ENCODE results near the gene CDR2L. TPM values are rescaled to one million over a fixed set of nuclear protein-coding genes. Genes with fewer than 3 reads are reported as not detected.

Gene CDR2L
- polyA plus RNA-seq, 1 of the 3 experiments (the other 2 are of a cell fraction) = 21.2 TPM

GRCh38 chr17:74947041-74947754 is 40.2 kb upstream of the CDR2L start:
- no peak overlapping the region for H3K9ac ChIP-seq
- ChIA-PET POLR2A (no interaction called here), CTCF (interaction anchor here (1.3 to 10.7 kb wide), 5 partner anchors 11 to 22 kb away, joined by 3 to 104 read pairs (median 5); partner anchors contain the start of genes OTOP2 and USH1G)
- H3K9me3 ChIP-seq = no peaks in the 10 kb centered on the region
- H3K4me1 ChIP-seq (ENCODE audit: control insufficient read depth in 1 of 2, insufficient read depth in 2 of 2, low read depth in 1 of 2, low read length in 1 of 2) = no peaks in the 10 kb centered on the region
- no peak overlapping the region for H2AFZ ChIP-seq (ENCODE audit: low read depth)
- no peaks in the 10 kb centered on the region for H4K20me1 ChIP-seq (ENCODE audit: insufficient read depth)
- no peak for DNase-seq
- H3K27me3 ChIP-seq (ENCODE audit: insufficient read depth) = peaks cover 77% of the 10 kb centered on the region
- no peaks in the 10 kb centered on the region for H3K79me2 ChIP-seq (ENCODE audit: insufficient read depth)
- no peaks in the 10 kb centered on the region for H3K9me2 ChIP-seq
- H3F3A ChIP-seq (replicated peaks; ENCODE audit: insufficient read depth) = no peaks in the 10 kb centered on the region
- WGBS (ENCODE audit: low lambda C conversion rate) = 68% methylated on average over 13 of the region's 17 CpGs
- TF ChIP-seq TAF1 (IDR thresholded peaks at IDR 0.05; ENCODE audit: borderline replicate concordance, low read depth, low read length) (no peak), RCOR1 (IDR thresholded peaks at IDR 0.05; ENCODE audit: low read length) (no peak), GABPA (IDR thresholded peaks at IDR 0.05; ENCODE audit: low read depth) (no peak)
- TF ChIP-seq, protein P1, sequence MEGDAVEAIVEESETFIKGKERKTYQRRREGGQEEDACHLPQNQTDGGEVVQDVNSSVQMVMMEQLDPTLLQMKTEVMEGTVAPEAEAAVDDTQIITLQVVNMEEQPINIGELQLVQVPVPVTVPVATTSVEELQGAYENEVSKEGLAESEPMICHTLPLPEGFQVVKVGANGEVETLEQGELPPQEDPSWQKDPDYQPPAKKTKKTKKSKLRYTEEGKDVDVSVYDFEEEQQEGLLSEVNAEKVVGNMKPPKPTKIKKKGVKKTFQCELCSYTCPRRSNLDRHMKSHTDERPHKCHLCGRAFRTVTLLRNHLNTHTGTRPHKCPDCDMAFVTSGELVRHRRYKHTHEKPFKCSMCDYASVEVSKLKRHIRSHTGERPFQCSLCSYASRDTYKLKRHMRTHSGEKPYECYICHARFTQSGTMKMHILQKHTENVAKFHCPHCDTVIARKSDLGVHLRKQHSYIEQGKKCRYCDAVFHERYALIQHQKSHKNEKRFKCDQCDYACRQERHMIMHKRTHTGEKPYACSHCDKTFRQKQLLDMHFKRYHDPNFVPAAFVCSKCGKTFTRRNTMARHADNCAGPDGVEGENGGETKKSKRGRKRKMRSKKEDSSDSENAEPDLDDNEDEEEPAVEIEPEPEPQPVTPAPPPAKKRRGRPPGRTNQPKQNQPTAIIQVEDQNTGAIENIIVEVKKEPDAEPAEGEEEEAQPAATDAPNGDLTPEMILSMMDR (IDR thresholded peaks at IDR 0.05) = no peak
- H3K36me3 ChIP-seq (replicated peaks in 1 of 2; ENCODE audit: control insufficient read depth in 1 of 2, insufficient read depth in 2 of 2, low read length in 1 of 2) = no peaks in the 10 kb centered on the region
- H3K4me2 ChIP-seq = no peak overlapping the region
- no peak overlapping the region for H3K4me3 ChIP-seq (ENCODE audit: low read depth in 2 of 2, low read length in 1 of 2)
- H3K27ac ChIP-seq (ENCODE audit: low read depth in 2 of 2, low read length in 1 of 2) = no peak overlapping the region

DNA sequence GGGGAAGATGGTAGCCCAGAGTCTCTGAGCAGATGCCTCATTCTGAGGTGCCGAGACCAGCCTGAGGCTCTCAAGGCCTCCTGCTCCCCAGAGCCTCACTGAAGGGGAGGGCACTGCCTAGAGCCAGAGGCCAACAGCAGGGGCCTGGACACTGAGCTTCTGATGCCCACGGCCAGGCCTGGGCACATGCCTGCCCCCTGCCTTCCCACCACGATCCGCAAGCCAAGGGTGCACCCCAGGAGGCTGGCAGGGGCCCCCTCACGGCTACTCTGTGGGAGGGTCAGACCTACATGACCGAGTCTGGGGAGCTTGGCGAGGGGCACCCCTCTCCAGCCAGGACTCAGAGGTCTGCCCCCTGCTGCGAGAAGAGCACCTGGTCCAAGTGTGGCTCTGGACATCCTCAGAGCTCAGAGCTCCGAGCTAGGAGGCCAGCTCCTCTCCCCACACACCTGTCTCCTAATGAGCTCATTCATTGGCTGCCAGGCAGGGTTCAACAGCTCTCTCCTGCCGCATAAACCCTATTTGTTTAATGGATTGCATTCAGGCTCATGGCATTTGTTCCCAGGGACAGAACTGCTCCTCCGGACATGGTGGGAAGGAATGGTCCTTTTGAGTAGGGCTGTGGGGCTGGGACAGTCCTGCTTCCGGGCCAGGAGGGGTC is 37.8 kb upstream of the CDR2L start:
- POLR2A ChIA-PET = interaction anchor here (1.2 to 2.5 kb wide), 3 partner anchors 8 to 13 kb away, joined by 3 to 5 read pairs (median 5); no protein-coding TSS in a partner anchor

More for the DNA sequence above, 37.8 kb upstream of the CDR2L start:
- Histone ChIP-seq H3K27me3 (ENCODE audit: insufficient read depth) (peaks cover 59% of the 10 kb centered on the region), H3K4me2 (no peak overlapping the region), H4K20me1 (ENCODE audit: insufficient read depth) (no peaks in the 10 kb centered on the region), H3K9me3 (no peaks in the 10 kb centered on the region), H3K4me3 (ENCODE audit: low read depth in 2 of 2, low read length in 1 of 2) (no peak overlapping the region), H3F3A (replicated peaks; ENCODE audit: insufficient read depth) (no peaks in the 10 kb centered on the region), H3K79me2 (ENCODE audit: insufficient read depth) (no peaks in the 10 kb centered on the region), H3K36me3 (replicated peaks in 1 of 2; ENCODE audit: control insufficient read depth in 1 of 2, insufficient read depth in 2 of 2, low read length in 1 of 2) (no peaks in the 10 kb centered on the region), H3K27ac (ENCODE audit: low read depth in 2 of 2, low read length in 1 of 2) (no peak overlapping the region), H2AFZ (ENCODE audit: low read depth) (no peak overlapping the region), H3K9ac (no peak overlapping the region), H3K9me2 (no peaks in the 10 kb centered on the region), H3K4me1 (ENCODE audit: control insufficient read depth in 1 of 2, insufficient read depth in 2 of 2, low read depth in 1 of 2, low read length in 1 of 2) (no peaks in the 10 kb centered on the region)
- TF ChIP-seq RXRA (IDR thresholded peaks at IDR 0.05; ENCODE audit: borderline replicate concordance, low read depth) (no peak), SMC3 (IDR thresholded peaks at IDR 0.05; ENCODE audit: low read depth, low read length) (no peak), TAF1 (IDR thresholded peaks at IDR 0.05; ENCODE audit: borderline replicate concordance, low read depth, low read length) (no peak), MXI1 (IDR thresholded peaks at IDR 0.05; ENCODE audit: low read depth, low read length) (no peak), NFIC (IDR thresholded peaks at IDR 0.05; ENCODE audit: borderline replicate concordance) (no peak), RFX5 (IDR thresholded peaks at IDR 0.05; ENCODE audit: low read length) (no peak)
- DNase-seq = no peak
- WGBS (ENCODE audit: low lambda C conversion rate) = 41% methylated on average over 6 of the region's 12 CpGs
- CTCF ChIA-PET = interaction anchor here (0.6 to 10.7 kb wide), 7 partner anchors 8 to 293 kb away, joined by 3 to 104 read pairs (median 4); partner anchors contain the start of genes OTOP2 and USH1G
